A172 (cell line): ENCODE data around the gene DMD. TPM values are rescaled to one million over a fixed set of nuclear protein-coding genes. Genes with fewer than 3 reads are reported as not detected.
A peak's percentile ranks its signal among the peaks of the same experiment; 100 is the strongest.

Experiments used
- DNase-seq: peaks from one replicate; pipeline ENCODE4 v3.0.0-alpha.2; 2015; ENCODE audit warnings: low spot score
- total RNA-seq: library from RNA; depleted of rRNA; stranded (reverse); fragments of >200 nt; shearing (Covaris generic); gene quantifications from 2 replicates; pipeline ENCODE4 v1.2.3, GENCODE V29; 2014

The DMD gene
- total RNA-seq, 1 experiment from 2014 or later, result 17.6 TPM

GRCh38 chrX:33045245-33045644, 166.1 kb downstream of the DMD start:
- DNase-seq, result no peak

- DNase-seq, result no peak
Measured at GRCh38 chrX:33041141-33041540, 170.2 kb downstream of the DMD start.

GRCh38 chrX:33032700-33033099, 178.6 kb downstream of the DMD start:
- DNase-seq, result no peak

- DNase-seq, result no peak
Measured at GRCh38 chrX:33014949-33015348, 196.4 kb downstream of the DMD start.

- DNase-seq, result no peak
Measured at GRCh38 chrX:33014086-33014485, 197.3 kb downstream of the DMD start.

- DNase-seq, result no peak
Measured at GRCh38 chrX:33001107-33001506, 210.2 kb downstream of the DMD start.

- DNase-seq, result no peak
Measured at GRCh38 chrX:32998776-32999175, 212.6 kb downstream of the DMD start.

- DNase-seq, result no peak
Measured at GRCh38 chrX:32995427-32995826, 215.9 kb downstream of the DMD start.

GRCh38 chrX:32987142-32987541, 224.2 kb downstream of the DMD start:
- DNase-seq, result no peak

- no peak for DNase-seq
Measured at GRCh38 chrX:32985544-32985943, 225.8 kb downstream of the DMD start.

GRCh38 chrX:32966821-32967355, 244.5 kb downstream of the DMD start:
- no peak for DNase-seq

GRCh38 chrX:32954125-32954524, 257.2 kb downstream of the DMD start:
- no peak for DNase-seq

- DNase-seq, result no peak
Measured at GRCh38 chrX:32948130-32948529, 263.2 kb downstream of the DMD start.

GRCh38 chrX:32937043-32937442, 274.3 kb downstream of the DMD start:
- no peak for DNase-seq

- no peak for DNase-seq
Measured at GRCh38 chrX:32933548-32933947, 277.8 kb downstream of the DMD start.

- DNase-seq, result no peak
Measured at GRCh38 chrX:32929040-32929439, 282.3 kb downstream of the DMD start.

GRCh38 chrX:32896088-32896487, 315.3 kb downstream of the DMD start:
- no peak for DNase-seq

- no peak for DNase-seq
Measured at GRCh38 chrX:32894679-32895078, 316.7 kb downstream of the DMD start.

GRCh38 chrX:32893751-32894150, 317.6 kb downstream of the DMD start:
- no peak for DNase-seq

GRCh38 chrX:32877592-32877991, 333.8 kb downstream of the DMD start:
- peak; percentile 2 for DNase-seq

- no peak for DNase-seq
Measured at GRCh38 chrX:32874839-32875238, 336.5 kb downstream of the DMD start.

- DNase-seq, result no peak
Measured at GRCh38 chrX:32873786-32874185, 337.6 kb downstream of the DMD start.

- DNase-seq, result no peak
Measured at GRCh38 chrX:32871636-32872035, 339.7 kb downstream of the DMD start.

GRCh38 chrX:32868524-32868895, 342.8 kb downstream of the DMD start:
- DNase-seq, result no peak
